ENCODE data around the gene HEXD. TPM values are rescaled to one million over a fixed set of nuclear protein-coding genes. Genes with fewer than 3 reads are reported as not detected.

The HEXD gene
- total RNA-seq, 2 donors from 2014 or later, result 31.5 to 37.6 TPM

GRCh38 chr17:82437325-82437668 lies 19.1 kb downstream of the HEXD start:
- H3K9ac ChIP-seq (ENCODE audit: extremely low read depth, low read length, poor library complexity, severe bottlenecking), result no peak overlapping the region
- Mint-ChIP-seq H3K27me3 (ENCODE audit: insufficient read depth) (no peaks in the 10 kb centered on the region), H3K9me3 (no peaks in the 10 kb centered on the region), H3K36me3 (ENCODE audit: low read depth) (no peaks in the 10 kb centered on the region), H3K4me1 (no peaks in the 10 kb centered on the region), H3K27ac (no peak overlapping the region), H3K4me3 (no peak overlapping the region)
- WGBS, 2 experiments (ENCODE audit: insufficient coverage in 1 of 2, insufficient read length in 1 of 2), result 87 to 92% methylated on average over 10 to 18 of the region's 18 CpGs
- H3K36me3 ChIP-seq (ENCODE audit: control insufficient read depth, insufficient read depth, low read length), result no peaks in the 10 kb centered on the region
- H3K27ac ChIP-seq (ENCODE audit: low read depth, low read length), result no peak overlapping the region
- no peaks in the 10 kb centered on the region for H3K4me1 ChIP-seq (ENCODE audit: control insufficient read depth, insufficient read depth, low read length)
- TF ChIP-seq CTCF (conservative IDR thresholded peaks at IDR 0.05), result no peak
- DNase-seq, result no peak
- no peak overlapping the region for H3K4me3 ChIP-seq (ENCODE audit: low read length)
- no peaks in the 10 kb centered on the region for H3K27me3 ChIP-seq (ENCODE audit: control insufficient read depth, insufficient read depth, low read length, poor library complexity, severe bottlenecking)
- no peaks in the 10 kb centered on the region for H3K9me3 ChIP-seq (ENCODE audit: control insufficient read depth, low read length)

DNA sequence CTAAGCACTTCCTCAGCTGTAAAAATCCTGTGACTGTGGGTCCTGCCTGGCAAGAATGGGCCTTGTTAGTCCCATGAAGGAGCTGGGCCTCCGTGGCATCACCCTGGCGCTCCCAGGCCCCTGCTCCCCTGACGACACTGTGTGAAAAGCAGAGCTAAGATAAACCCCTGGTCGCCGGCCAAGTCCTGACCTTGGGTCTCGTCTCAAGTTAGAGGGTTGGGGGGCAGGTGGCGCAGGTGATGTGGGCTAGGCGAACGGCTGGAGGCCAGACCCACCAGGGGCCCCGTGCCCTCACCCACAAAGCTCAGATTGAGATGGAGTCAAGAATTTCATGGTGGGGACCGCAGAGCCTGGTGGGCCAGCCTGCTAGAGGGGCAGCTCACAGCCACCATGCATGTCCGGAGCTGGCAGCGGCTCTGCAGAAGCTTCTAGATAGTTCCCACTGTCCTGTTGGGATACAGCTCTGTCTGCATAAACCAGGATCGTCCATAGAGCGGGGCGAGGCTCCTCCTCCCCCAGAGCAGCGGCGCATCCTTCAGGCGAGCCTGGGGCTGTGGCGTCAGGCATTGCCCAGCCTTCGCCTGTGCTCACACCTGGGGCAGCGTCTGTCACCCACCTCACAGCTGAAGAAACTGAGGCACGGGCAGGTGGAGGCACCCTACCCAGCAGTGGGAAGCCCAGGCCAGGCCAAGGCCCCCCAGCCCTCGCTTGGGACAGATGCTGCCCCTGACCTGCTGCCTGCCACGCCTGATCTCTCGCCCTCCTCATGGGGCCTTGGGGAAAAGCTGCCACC lies 20.4 kb downstream of the HEXD start:
- Mint-ChIP-seq H3K4me1 (no peaks in the 10 kb centered on the region), H3K36me3 (ENCODE audit: low read depth) (peaks cover 8% of the 10 kb centered on the region), H3K4me3 (no peak overlapping the region), H3K27me3 (ENCODE audit: insufficient read depth) (no peaks in the 10 kb centered on the region), H3K9me3 (no peaks in the 10 kb centered on the region), H3K27ac (no peak overlapping the region)
- TF ChIP-seq CTCF (conservative IDR thresholded peaks at IDR 0.05), result no peak
- no peaks in the 10 kb centered on the region for H3K4me1 ChIP-seq (ENCODE audit: control insufficient read depth, insufficient read depth, low read length)
- H3K9me3 ChIP-seq (ENCODE audit: control insufficient read depth, low read length), result no peaks in the 10 kb centered on the region
- H3K9ac ChIP-seq (ENCODE audit: extremely low read depth, low read length, poor library complexity, severe bottlenecking), result no peak overlapping the region
- H3K27me3 ChIP-seq (ENCODE audit: control insufficient read depth, insufficient read depth, low read length, poor library complexity, severe bottlenecking), result no peaks in the 10 kb centered on the region
- no peaks in the 10 kb centered on the region for H3K36me3 ChIP-seq (ENCODE audit: control insufficient read depth, insufficient read depth, low read length)
- H3K4me3 ChIP-seq (ENCODE audit: low read length), result no peak overlapping the region
- peak; percentile 44 for DNase-seq
- H3K27ac ChIP-seq (ENCODE audit: low read depth, low read length), result no peak overlapping the region
- 91% methylated on average over 21 to 26 of the region's 26 CpGs for WGBS, 2 experiments (ENCODE audit: insufficient coverage in 1 of 2, insufficient read length in 1 of 2)

GRCh38 chr17:82439194-82439828 lies 21.2 kb downstream of the HEXD start:
- no peaks in the 10 kb centered on the region for H3K27me3 ChIP-seq (ENCODE audit: control insufficient read depth, insufficient read depth, low read length, poor library complexity, severe bottlenecking)
- Mint-ChIP-seq H3K4me3 (no peak overlapping the region), H3K27ac (no peak overlapping the region), H3K27me3 (ENCODE audit: insufficient read depth) (no peaks in the 10 kb centered on the region), H3K4me1 (no peaks in the 10 kb centered on the region), H3K36me3 (ENCODE audit: low read depth) (peaks cover 8% of the 10 kb centered on the region), H3K9me3 (no peaks in the 10 kb centered on the region)
- peak; percentile 46 for DNase-seq
- no peaks in the 10 kb centered on the region for H3K9me3 ChIP-seq (ENCODE audit: control insufficient read depth, low read length)
- WGBS, 2 experiments (ENCODE audit: insufficient coverage in 1 of 2, insufficient read length in 1 of 2), result 94 to 97% methylated on average over 22 to 29 of the region's 29 CpGs
- H3K27ac ChIP-seq (ENCODE audit: low read depth, low read length), result no peak overlapping the region
- no peaks in the 10 kb centered on the region for H3K4me1 ChIP-seq (ENCODE audit: control insufficient read depth, insufficient read depth, low read length)
- no peak for TF ChIP-seq CTCF (conservative IDR thresholded peaks at IDR 0.05)
- H3K36me3 ChIP-seq (ENCODE audit: control insufficient read depth, insufficient read depth, low read length), result peaks cover 3% of the 10 kb centered on the region
- H3K4me3 ChIP-seq (ENCODE audit: low read length), result no peak overlapping the region
- no peak overlapping the region for H3K9ac ChIP-seq (ENCODE audit: extremely low read depth, low read length, poor library complexity, severe bottlenecking)
